ENCODE results near the gene WWOX. TPM values are rescaled to one million over a fixed set of nuclear protein-coding genes. Genes with fewer than 3 reads are reported as not detected.

Gene WWOX
- total RNA-seq, 1 donor from 2014 or later: 34.9 TPM

GRCh38 chr16:78942625-78943245 lies 843.3 kb downstream of the WWOX start:
- Histone ChIP-seq H3K36me3 (ENCODE audit: control insufficient read depth, insufficient read depth, low read length) (no peaks in the 10 kb centered on the region), H3K4me3 (ENCODE audit: low read depth, low read length) (no peak overlapping the region), H3K27me3 (ENCODE audit: control insufficient read depth, insufficient read depth, low read length) (no peaks in the 10 kb centered on the region)
- TF ChIP-seq, protein P1, sequence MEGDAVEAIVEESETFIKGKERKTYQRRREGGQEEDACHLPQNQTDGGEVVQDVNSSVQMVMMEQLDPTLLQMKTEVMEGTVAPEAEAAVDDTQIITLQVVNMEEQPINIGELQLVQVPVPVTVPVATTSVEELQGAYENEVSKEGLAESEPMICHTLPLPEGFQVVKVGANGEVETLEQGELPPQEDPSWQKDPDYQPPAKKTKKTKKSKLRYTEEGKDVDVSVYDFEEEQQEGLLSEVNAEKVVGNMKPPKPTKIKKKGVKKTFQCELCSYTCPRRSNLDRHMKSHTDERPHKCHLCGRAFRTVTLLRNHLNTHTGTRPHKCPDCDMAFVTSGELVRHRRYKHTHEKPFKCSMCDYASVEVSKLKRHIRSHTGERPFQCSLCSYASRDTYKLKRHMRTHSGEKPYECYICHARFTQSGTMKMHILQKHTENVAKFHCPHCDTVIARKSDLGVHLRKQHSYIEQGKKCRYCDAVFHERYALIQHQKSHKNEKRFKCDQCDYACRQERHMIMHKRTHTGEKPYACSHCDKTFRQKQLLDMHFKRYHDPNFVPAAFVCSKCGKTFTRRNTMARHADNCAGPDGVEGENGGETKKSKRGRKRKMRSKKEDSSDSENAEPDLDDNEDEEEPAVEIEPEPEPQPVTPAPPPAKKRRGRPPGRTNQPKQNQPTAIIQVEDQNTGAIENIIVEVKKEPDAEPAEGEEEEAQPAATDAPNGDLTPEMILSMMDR (IDR thresholded peaks at IDR 0.05; ENCODE audit: insufficient read depth, low read length, poor library complexity, severe bottlenecking): no peak
- DNase-seq (ENCODE audit: low read depth): no peak

DNA sequence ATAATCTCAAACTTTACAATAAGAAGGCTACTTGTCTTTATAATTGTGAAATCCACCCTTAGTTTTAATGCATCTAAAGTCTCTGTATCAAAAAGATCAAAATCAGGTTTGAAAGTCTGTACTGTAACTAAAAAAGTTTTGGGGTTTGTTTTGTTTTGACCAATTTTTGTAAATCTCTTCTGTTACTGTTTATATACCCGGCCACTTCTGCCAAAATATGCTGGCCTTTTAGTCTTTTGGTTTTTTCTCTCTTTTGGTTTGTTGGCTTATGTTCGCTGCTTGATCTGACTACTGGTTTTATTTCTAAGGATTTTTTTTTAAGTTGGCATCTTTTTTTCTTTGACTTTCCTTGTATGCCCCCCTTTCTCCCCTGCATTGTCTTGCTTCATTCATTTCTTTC lies 845.9 kb downstream of the WWOX start:
- TF ChIP-seq, protein P1 (IDR thresholded peaks at IDR 0.05; ENCODE audit: insufficient read depth, low read length, poor library complexity, severe bottlenecking): no peak
- Histone ChIP-seq H3K27me3 (ENCODE audit: control insufficient read depth, insufficient read depth, low read length) (no peaks in the 10 kb centered on the region), H3K36me3 (ENCODE audit: control insufficient read depth, insufficient read depth, low read length) (no peaks in the 10 kb centered on the region), H3K4me3 (ENCODE audit: low read depth, low read length) (no peak overlapping the region)
- no peak for DNase-seq (ENCODE audit: low read depth)

DNA sequence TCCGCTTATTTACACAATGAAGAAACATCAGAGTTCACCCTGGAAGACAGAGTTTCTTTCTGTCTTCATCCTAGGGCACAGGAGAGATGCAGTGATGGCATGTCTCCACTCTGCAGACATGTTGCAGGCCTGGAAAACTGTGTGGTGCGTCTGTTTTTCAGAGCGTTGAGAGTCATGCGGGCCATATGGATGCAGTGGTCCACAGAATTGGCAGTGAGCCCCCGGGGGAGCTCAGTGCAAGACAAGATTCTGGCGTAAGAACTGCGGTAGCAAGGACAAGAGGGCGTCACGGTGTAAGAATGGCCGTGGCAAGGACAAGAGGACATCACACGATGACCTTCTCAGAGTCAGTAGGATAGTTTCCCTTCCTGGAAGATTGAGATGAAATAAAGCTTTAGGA lies 847.1 kb downstream of the WWOX start:
- Histone ChIP-seq H3K4me3 (ENCODE audit: low read depth, low read length) (no peak overlapping the region), H3K36me3 (ENCODE audit: control insufficient read depth, insufficient read depth, low read length) (no peaks in the 10 kb centered on the region), H3K27me3 (ENCODE audit: control insufficient read depth, insufficient read depth, low read length) (no peaks in the 10 kb centered on the region)
- DNase-seq (ENCODE audit: low read depth): no peak
- TF ChIP-seq, protein P1 (IDR thresholded peaks at IDR 0.05; ENCODE audit: insufficient read depth, low read length, poor library complexity, severe bottlenecking): no peak

- Histone ChIP-seq H3K27me3 (ENCODE audit: control insufficient read depth, insufficient read depth, low read length) (no peaks in the 10 kb centered on the region), H3K36me3 (ENCODE audit: control insufficient read depth, insufficient read depth, low read length) (no peaks in the 10 kb centered on the region), H3K4me3 (ENCODE audit: low read depth, low read length) (no peak overlapping the region)
- TF ChIP-seq, protein P1 (IDR thresholded peaks at IDR 0.05; ENCODE audit: insufficient read depth, low read length, poor library complexity, severe bottlenecking): no peak
- DNase-seq (ENCODE audit: low read depth): no peak
These were observed 851.3 kb downstream of the WWOX start for GRCh38 chr16:78950768-78951167.

- H3K4me3 ChIP-seq (ENCODE audit: low read depth, low read length): no peak overlapping the region
- no peaks in the 10 kb centered on the region for H3K36me3 ChIP-seq (ENCODE audit: control insufficient read depth, insufficient read depth, low read length)
- no peaks in the 10 kb centered on the region for H3K27me3 ChIP-seq (ENCODE audit: control insufficient read depth, insufficient read depth, low read length)
- DNase-seq (ENCODE audit: low read depth): no peak
- TF ChIP-seq, protein P1 (IDR thresholded peaks at IDR 0.05; ENCODE audit: insufficient read depth, low read length, poor library complexity, severe bottlenecking): no peak
These were observed 853.2 kb downstream of the WWOX start for GRCh38 chr16:78952630-78953029.

DNA sequence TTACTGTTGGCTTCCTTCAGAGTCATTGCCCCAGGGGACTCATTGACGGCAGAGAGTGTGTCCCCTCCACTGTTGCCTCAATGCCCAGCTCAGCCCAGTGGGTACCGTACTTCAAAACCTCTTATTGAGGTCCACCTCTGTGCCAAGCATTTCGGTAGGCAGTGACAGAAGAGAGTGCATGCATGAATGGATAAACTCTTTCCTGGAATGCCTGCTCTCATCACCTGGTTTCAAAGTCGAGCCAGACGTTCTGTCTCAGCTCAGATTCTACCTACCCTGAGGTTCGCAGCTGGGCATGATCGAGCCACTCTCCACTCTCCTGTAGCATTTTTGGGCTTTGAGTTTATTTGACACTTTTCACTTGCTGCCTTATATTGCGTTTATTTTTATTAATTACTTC lies 854.1 kb downstream of the WWOX start:
- Histone ChIP-seq H3K36me3 (ENCODE audit: control insufficient read depth, insufficient read depth, low read length) (no peaks in the 10 kb centered on the region), H3K27me3 (ENCODE audit: control insufficient read depth, insufficient read depth, low read length) (no peaks in the 10 kb centered on the region), H3K4me3 (ENCODE audit: low read depth, low read length) (no peak overlapping the region)
- TF ChIP-seq, protein P1 (IDR thresholded peaks at IDR 0.05; ENCODE audit: insufficient read depth, low read length, poor library complexity, severe bottlenecking): no peak
- DNase-seq (ENCODE audit: low read depth): no peak

Data from kidney epithelial cell (primary cell).